GM19043 (cell line): Measurements from ENCODE around the gene ZBTB7C.

ENCODE experiments used
- ATAC-seq: cut with Tn5 transposase; IDR thresholded peaks from one replicate; pipeline ENCODE4 v1.9.1; 2021; ENCODE audit warnings: low read depth; ENCODE audit not compliant: unreplicated experiment

The ZBTB7C gene

DNA sequence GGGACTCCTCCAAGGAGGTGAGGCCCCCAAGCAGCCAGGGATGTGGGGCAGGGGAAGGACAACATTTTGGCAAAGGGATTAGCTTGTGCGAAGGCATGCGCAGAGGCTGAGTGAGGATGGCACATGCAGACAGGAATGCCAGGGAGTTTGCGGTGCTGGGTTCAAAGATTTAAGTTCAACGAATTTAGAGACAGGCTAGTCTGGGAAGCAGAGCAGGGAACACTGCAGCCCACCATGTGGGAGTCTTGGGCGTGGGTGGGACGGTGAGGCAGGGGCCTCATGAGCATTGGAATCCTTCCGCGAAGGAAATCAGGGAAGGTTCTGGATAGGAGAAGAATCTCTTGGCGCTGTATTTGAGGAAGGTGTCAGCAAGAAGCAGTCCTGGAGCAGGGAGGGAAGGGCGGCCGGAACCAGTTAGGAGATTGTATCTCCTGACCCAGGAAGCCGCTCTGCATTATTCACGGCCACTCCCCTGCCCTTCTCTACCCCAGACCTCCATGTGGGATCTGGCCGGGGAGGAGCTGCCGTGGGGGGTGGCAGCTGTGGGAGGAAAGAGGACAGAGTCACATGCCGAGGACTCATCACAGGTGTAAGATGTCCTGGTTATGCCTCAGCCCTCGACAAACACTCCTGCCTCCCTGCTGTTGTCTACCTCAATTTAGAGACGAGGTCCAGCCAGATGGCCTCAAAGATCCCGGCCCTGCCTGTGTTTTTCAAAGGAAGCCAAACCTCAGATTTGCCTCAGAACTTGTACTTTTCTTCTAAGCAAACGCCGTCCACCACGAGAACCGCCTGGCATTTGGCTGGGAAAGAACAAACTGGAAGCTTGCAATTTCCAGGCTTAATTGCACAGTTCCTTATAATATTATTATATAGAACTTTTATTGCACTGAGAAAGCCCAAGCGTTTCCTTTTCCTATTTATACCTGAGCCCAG lies 355.0 kb downstream of the ZBTB7C start:
- ATAC-seq = no peak

DNA sequence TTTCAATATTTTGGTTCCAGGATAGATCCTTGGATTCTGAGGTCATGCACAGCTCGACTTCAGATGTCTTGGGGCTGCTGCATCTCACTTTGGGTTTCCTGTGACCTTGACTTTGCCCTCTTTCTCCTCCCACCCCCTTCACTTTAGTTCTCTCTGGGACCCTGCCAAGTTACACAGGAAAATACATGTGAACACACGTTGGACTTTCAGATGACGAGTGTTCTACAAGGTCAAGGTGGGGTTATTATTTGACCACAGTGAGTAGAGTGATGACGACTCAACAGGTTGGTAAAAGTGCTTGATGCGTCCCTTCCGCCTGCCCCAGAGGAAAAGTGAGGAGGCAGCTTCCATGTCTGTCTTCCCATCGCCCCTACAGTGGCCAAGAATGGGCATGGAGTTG lies 356.3 kb downstream of the ZBTB7C start:
- no peak for ATAC-seq

DNA sequence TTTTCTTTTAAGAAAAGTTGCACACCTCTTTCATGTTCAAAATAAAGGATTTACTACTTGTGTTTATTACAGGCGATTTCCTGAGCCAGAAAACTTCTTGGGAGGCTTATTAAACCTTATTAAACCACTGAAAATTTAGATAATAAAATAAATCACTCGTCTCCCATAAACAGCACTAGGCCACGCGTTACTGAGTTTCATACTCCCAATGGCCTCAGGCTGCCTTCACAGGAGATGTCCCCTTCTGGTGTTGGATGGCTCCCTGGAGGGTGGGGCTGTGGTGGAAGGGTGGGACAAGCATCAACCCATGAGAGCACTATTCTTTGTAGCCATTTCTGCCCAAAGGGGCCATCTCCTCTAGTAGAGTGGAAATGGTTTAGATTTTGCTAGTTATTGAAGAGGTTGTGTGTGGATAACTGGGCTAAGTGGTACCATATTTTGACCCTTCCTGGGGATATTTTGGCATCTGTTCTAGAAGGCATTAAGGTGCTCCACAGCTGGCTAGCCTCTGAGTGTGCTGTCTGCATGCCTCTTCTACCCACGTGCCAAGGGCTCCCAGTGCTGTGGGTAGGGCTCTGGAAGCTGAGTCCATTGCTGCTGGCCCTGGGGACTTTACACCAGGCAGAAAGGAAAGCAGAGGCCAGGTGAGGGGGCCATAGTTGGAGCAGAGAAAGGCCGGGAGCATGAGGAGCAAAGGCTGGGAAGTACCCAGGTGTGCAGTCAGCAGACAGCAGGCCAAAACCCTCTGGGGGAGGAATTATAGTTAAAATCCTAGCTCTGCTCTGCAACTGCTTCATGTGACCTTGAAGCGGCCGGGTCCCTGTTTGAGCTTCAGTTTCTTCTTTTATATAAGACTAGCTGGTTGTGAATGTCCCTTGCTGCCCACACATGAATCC lies 357.0 kb downstream of the ZBTB7C start:
- ATAC-seq = no peak

DNA sequence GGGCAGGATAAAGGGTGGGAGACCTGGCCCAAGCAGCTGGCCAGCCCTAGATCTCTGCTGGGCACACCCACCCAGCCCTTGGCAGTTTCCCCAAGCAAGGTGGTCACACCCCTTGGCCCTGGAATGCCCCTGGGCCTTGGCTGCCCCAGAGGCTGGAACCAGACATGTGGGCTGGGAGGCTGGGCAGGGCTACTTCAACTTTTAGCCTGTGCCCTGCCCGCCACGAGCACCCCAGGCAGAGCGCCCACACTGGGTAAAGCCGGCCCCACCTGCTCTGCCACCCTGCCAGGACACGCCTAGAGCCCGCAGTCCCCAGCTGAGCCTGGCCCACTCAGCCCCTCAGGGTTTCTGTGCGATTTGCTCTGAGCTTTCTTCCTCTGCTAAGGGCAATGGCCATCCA lies 359.0 kb downstream of the ZBTB7C start:
- no peak for ATAC-seq

DNA sequence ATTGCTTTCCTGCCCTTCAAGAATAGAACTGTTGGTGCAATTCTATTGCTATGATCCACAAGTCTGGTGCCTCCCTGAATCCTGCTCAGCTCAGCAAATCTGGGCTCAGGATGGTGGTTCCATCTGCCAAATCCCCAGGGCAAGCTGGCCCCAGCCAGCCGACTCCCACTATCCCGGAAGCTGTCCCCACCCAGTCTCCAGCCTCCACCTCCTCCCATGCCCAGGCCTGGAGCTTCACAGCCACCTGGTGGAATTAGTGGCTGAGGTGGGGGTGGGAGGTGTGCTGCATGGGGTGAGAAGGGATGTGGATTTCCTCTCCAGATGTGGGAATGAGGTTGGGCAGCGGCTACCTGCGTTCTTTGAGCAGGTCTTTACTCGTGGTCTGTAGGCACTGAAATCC lies 359.4 kb downstream of the ZBTB7C start:
- no peak for ATAC-seq

DNA sequence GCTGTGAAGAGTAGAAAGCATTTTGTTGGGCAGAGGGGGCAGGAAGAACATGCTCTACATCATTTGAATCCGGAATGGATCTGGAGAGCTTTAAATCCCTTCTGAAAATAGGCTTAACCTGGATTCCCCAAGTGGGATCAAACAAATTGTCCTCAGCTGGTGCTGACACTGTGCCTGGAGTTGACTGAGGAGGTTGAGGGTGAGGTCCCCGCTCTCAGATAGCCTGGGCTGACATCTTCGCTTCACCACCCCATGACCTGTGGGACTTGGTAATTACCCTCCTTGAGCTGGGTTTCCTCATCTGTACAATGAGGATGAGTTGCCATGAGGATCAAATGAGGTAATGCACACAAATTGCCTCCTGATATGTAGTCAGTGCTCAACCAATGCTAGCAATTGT lies 360.9 kb downstream of the ZBTB7C start:
- ATAC-seq = no peak

DNA sequence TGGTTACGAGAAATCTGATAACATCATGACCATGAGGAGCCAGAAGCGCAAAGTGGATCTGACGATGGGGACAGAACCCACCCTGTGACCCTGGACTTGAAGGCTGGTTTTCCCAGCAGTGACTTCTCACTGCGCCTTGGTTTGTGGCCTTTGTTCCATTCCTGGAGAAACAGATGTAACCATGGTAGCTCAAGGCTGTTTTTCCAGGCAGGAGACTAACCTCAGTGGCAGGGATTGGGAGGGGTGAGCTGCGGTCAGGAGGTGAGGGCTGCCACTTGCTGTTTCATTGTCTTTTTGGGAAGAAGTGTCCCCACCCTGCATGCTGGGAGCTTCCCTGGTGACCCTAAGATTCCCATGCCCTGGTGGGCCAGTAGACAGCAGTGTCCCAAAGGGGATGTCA lies 362.3 kb downstream of the ZBTB7C start:
- no peak for ATAC-seq

DNA sequence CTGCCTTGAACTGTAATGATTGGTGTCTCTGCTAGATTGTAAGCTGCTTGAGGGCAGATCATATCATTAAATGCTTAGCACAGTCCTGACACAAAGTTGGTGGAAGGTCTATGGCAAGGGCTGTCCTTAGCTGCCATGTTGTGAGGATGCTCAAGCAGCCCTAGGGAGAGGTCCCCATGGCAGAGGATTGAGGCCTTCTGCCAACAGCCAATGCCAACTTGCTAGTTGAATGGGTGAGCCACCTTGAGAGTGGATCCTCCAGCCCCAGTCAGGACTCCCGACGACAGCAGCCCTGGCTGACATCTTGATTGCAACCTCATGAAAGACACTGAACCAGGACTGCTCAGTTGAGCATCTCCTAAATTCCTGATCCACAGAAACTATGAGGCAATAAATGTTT lies 363.4 kb downstream of the ZBTB7C start:
- ATAC-seq = no peak

DNA sequence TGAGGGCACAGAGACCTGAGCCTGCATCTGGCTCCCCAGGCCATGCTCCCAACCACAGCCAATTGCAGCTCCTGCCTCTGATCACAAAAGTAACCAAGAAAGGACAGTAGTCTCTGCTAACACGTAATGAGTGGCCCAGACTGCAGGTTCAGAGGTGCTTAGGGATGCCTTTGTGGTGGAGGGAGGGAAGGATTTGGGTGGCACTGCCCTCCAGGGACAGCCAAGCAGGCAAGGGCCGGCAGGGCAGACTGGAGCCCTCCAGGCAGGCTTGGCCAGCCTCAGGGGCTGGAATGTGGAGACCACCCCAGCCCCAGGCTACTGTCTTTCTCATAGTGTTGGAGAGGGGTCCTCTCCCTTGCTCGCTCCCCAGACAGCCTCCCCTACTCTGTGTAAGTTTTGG lies 364.2 kb downstream of the ZBTB7C start:
- no peak for ATAC-seq

DNA sequence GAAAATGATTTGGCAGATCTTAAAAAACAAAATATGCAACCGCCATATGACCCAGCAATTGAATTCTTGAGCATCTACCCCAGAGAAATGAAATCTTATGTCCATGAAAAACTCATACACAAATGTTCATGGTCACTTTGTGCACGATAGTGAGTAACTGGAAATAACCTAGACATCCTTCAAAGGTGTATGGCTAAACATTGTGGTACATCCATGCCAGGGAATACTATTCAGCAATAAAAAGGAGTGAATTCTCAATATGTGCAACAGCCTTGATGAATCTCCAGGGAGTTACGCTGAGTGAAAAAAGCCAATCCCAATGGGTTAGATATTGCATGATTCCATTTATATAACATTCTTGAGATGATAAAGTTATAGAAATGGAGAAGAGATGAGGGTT lies 366.0 kb downstream of the ZBTB7C start:
- ATAC-seq = no peak

DNA sequence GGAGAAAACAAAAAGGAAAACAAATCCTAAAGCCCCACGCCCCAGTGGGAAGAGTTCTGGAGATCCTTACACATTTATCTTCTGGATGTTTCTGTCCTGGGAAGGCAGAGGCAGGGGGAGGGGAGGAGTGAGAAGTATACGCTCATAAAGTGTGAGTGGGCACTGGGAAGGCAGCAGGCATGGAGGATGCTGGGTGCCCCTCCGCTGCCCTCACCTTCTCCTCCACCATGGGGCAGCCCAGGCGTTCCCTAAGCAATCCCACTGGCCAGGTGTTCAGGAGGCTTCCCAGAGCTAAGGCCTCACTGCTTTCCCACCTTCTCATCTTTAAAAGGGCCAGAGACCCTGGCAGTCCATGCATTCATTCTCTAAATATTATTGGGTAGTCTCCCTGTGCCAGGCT lies 366.8 kb downstream of the ZBTB7C start:
- no peak for ATAC-seq

DNA sequence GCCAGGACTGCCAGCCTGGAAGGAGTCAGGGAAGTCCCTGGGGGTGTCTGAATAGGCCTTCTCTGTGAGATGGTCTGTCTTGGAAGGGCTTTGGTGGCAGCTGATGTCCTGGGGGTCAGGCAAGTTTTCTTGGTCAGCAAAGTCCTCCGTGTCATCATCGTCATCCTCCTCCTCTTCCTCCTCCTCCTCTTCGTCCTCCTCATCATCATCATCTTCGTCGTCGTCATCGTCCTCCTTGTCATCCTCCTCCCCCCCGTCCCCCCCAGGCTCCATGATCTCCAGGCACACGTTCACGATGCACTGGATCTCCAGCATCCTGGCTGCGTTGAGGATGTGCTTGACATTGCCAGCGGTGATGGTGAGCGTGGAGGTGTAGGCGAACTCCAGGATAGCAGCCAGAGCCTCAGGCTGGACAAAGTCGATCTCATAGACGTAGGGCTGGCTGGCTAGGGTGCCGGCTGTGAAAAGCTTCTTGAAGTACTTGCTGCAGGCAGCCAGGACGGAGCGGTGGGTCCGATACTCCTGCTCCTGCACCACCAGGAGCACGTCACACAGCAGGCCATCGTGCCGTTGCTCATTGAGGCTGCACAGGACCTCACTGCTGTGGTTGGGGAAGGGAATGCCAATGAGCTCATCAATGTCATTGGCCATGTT lies 368.6 kb downstream of the ZBTB7C start:
- ATAC-seq = no peak

DNA sequence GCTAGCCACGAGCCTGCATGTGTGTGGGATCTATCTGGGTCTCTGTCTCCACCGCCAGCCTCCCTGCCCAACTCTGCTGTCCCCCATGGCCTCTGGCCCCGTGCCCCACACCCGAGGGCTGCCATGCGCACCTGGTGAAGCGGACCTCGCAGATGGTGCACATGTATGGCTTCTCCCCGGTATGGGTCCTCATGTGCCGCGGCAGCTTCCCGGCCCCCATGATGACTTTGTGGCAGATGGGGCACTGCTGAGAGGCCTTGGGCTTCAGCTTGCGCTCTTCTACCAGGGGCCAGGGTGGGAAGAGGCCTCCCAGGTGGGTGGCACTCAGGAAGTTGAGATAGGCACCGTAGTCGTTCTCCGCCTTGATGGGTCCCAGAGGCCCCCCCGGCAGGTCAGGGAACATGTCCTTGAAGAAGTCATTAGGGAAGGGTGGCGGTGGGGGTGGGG lies 369.4 kb downstream of the ZBTB7C start:
- no peak for ATAC-seq

DNA sequence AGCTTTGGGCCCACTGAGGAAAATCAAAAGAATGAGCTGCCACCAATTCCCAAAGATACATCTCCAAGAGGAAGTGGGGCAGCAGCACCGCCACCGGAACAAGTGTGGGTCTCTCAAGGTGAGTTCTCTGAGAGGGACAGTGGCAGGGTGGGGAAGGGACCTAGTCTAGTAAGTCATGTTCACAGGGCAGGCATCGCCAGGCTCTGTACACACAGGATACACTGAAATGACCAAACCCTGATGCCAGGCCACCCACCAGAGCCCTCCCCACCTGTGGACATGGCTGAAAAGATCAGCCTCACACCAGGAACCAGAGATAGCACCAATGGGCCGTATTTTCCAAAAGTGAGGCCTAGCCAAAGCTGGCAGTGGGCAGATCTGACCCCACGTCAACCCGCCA lies 370.5 kb downstream of the ZBTB7C start:
- no peak for ATAC-seq

DNA sequence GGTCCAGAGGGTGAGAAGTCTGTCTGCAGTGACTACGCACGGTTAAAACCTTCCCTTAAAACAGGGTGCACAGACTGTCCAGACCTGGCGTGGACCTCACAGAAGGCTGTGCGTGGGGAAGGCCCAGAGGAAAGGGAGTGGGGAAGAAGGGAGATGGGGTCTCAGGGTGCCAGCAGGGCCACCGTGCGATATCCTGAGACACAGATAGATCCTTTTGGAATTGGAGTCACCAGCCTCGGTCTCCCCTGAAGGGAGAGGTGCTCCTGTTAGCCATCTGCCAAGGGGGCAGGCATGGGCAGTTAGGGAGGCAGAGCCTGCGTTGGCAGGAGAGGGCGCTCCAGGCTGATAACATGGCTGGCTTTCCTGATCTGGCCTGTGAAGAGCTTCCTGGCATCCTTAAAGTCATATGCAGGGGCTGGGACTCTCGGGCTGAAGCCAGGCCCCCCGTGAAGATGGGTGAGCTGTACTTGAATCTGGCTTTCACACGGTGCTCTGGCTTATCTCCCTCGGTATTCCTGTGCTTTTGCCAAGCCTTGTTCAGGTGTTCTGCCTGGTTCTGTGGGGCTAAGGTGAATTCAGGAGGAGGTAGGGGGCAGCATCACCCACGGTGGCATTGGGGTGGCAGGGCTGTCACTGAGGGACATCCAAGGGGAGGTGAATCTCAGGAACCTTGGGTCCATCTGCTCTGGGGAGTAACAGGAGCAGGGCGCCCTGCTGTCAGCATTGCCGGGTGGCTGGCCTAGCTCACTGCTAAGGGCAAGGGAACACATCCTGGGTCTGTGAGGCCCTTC lies 371.5 kb downstream of the ZBTB7C start:
- ATAC-seq = no peak

DNA sequence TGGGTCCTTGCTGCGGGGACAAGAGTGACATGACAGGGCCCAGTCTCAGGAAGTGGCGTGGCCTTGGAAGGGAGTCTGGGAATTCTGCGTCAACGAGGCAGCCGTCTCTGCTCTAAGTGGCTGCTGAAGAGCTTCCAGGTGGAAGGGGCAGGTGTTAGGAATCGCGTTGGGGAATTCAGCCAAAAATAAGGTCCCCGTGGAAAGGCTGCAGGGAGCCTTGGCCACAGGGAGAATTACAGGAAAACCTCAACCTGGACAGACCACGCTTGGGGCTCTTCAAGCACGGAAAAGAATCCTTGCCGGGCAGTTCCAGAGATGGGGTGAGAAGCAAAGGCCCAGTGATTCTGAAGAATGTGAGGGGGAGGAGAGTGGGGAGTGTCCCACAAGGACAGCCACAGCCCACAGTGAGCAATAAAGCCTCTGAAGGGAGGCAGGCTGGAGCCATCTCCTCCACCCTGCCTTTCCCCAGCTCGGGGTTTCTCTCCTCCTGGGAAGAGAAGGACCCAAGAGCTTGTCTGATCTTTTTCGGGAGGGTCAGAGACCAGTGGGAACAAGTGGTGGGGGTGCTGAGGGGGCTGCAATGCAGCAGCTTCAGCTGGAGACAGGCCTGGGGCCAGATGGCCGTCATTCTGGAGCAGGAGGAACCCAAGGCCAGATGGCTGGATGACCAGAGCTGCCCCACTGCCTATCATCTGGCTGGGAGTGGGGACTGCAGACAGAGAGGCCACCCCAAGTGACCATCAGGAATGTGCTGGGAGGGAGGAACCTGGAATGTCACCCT lies 372.4 kb downstream of the ZBTB7C start:
- no peak for ATAC-seq

DNA sequence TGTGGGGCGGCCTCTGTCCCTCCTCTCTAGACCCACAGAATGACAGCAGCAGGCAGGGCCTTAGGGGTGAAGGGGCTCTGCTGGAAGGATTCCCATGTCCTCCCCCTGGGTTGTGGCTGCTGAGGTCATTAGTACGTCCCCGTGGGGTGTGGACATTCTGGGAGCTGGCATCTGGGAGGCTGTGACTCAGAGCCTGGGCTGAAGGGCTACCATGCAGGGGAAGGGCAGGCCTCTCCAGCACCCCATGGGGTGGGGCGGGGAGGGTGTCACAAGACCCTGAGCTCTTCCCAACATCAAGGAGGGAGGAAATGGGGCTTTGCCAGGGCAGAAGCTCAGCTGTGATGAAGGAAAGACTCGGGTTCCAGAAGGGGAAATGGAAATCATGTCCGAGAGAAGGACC lies 373.0 kb downstream of the ZBTB7C start:
- no peak for ATAC-seq

DNA sequence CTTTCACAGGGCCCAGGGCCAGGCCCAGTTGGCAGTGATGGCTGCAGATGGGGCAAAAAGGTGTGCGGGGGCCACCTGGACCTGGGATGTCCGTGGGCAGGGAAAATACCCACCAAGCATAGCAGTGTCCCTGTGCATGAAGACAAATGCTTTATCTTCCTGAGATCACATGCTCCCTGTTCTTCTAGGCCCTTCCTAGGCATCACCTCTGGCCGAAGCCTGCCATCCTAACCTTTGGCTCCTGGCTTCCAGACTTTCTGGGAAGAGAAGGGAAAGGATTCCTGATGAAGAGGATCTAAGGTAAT lies 373.7 kb downstream of the ZBTB7C start:
- no peak for ATAC-seq

DNA sequence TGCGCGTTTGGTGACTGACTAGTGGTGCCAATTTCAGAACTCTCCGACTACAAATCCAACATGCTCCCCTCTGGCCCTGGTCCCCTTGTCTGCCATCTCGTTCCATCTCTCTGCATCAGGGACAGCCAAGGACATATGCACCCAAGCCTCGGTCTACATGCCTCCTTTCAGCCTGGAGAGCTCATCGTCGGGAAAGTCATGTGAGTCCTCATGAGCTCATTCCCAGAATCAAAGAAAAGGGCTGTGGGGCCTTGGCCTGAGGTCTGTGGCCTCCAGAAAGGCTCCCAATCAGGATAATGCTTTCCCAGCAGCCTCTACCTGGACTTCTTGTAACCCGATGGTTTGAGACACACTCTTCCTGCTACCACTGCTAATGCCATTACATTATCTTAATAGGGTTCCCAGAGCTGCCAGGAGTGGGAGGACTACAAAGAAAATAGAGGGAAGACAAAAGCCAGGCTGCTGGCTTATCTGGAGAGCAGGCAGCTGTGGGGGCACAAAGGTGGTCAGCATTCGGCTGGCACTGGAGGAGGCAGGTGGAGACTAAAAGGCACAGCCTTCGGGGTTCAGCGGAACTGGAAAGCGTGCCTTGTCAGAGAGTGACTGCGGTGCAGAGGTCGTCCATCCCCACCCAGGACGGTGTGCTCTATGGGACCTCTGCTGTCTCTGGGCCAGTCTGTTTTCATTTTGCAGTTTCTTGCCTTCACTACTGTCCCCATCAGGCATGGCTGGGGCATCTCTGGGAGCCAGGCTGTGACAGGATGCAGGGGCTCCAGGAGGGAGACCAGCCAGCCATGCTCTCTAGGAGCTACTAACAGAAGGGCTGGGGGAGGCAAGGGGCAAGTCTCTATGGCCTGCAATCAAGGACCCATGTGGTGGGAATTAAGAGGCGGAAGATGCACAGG lies 374.3 kb downstream of the ZBTB7C start:
- no peak for ATAC-seq
